Thyroid gland (tissue), 4 donors: Measurements from ENCODE around the gene MMP20.

Experiments
- POLR2A ChIP-seq, 2 donors: fragments of 450-650 bp; IDR thresholded peaks; one replicate each; pipeline ENCODE4 v1.6.1; 2017; ENCODE audit warnings: antibody characterized with exemption in 2 of 2, mild to moderate bottlenecking in 2 of 2, moderate library complexity in 1 of 2
- TF ChIP-seq, protein P1 (sequence below), 6 experiments: fragments of 200-600 bp in 3 of 6; fragments of 450-650 bp in 3 of 6; sonication (generic) in 3 of 6; IDR thresholded peaks; one replicate each; pipeline ENCODE4 v1.5.1; 2016 to 2019; ENCODE audit warnings: antibody characterized with exemption in 6 of 6, mild to moderate bottlenecking in 2 of 6, inconsistent platforms in 1 of 6, moderate library complexity in 1 of 6

DNA sequence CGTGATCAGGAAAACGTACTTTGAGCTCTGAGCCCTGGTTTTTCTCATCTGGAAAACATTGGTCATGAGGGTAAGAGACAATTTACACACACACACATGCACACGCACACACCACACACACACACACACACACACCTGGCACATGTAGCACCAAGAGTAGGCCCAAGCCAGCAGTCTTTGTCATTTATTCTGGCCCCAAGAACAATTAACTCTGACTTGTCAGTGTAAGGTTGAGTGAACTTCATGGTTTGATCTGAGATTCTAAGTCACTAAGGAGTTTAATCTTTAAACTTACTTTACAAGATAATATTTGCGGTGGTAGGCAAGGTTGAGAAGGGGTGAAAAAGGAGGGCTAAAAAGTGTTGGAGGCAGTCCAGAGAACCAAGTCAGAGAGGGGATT, 44.1 kb downstream of the MMP20 start:
- TF ChIP-seq, protein P1, sequence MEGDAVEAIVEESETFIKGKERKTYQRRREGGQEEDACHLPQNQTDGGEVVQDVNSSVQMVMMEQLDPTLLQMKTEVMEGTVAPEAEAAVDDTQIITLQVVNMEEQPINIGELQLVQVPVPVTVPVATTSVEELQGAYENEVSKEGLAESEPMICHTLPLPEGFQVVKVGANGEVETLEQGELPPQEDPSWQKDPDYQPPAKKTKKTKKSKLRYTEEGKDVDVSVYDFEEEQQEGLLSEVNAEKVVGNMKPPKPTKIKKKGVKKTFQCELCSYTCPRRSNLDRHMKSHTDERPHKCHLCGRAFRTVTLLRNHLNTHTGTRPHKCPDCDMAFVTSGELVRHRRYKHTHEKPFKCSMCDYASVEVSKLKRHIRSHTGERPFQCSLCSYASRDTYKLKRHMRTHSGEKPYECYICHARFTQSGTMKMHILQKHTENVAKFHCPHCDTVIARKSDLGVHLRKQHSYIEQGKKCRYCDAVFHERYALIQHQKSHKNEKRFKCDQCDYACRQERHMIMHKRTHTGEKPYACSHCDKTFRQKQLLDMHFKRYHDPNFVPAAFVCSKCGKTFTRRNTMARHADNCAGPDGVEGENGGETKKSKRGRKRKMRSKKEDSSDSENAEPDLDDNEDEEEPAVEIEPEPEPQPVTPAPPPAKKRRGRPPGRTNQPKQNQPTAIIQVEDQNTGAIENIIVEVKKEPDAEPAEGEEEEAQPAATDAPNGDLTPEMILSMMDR (IDR thresholded peaks at IDR 0.05): no peak
- no peak for TF ChIP-seq POLR2A (IDR thresholded peaks at IDR 0.05)
